Transverse colon (tissue), 4 donors: ENCODE measurements around the gene AGBL4. TPM values are rescaled to one million over a fixed set of nuclear protein-coding genes. Genes with fewer than 3 reads are reported as not detected.

Experiments used
- DNase-seq: peaks from one replicate; pipeline ENCODE4 v3.0.0-alpha.2; 2019
- H3K27ac ChIP-seq, 4 donors: fragments of 200-600 bp; sonication (generic); 2 replicates each; pipeline ENCODE4 v1.5.1; 2016 to 2018; ENCODE audit warnings: inconsistent platforms in 4 of 4
- H3K27me3 ChIP-seq: fragments of 200-600 bp; sonication (generic); 2 replicates; pipeline ENCODE4 v1.5.1; 2017; ENCODE audit warnings: inconsistent platforms
- H3K36me3 ChIP-seq, 4 donors: fragments of 200-600 bp; sonication (generic); 2 replicates each; pipeline ENCODE4 v1.5.1; 2017 to 2019; ENCODE audit warnings: inconsistent platforms in 4 of 4
- H3K4me1 ChIP-seq, 4 donors: fragments of 200-600 bp; sonication (generic); 2 replicates each; pipeline ENCODE4 v1.5.1; 2017 to 2020; ENCODE audit warnings: inconsistent platforms in 4 of 4
- H3K4me3 ChIP-seq, 4 donors: fragments of 200-600 bp; sonication (generic); 1 replicate in 1 of 4; 2 replicates in 3 of 4; pipeline versions ENCODE4 v1.5.1 to v1.6.1; 2017 to 2019; ENCODE audit warnings: inconsistent platforms in 4 of 4
- H3K9me3 ChIP-seq, 2 donors: fragments of 200-600 bp; sonication (generic); 2 replicates each; pipeline ENCODE4 v1.5.1; 2017 to 2019; ENCODE audit warnings: inconsistent platforms in 2 of 2
- CTCF ChIP-seq, 5 experiments: fragments of 200-600 bp in 3 of 5; fragments of 450-650 bp in 2 of 5; sonication (generic) in 3 of 5; IDR thresholded peaks; 1 replicate in 2 of 5; 2 replicates in 3 of 5; pipeline ENCODE4 v1.5.1; 2016 to 2017; ENCODE audit warnings: antibody characterized with exemption in 5 of 5, inconsistent platforms in 3 of 5, mild to moderate bottlenecking in 2 of 5, moderate library complexity in 1 of 5
- EP300 ChIP-seq: sonication (generic); formaldehyde crosslinking; IDR thresholded peaks from one replicate; pipeline ENCODE4 v1.6.1; 2017; ENCODE audit warnings: antibody characterized with exemption, low read depth
- POLR2A ChIP-seq: fragments of 450-650 bp; IDR thresholded peaks from one replicate; pipeline ENCODE4 v1.6.1; 2016; ENCODE audit warnings: antibody characterized with exemption, mild to moderate bottlenecking, moderate library complexity
- POLR2AphosphoS5 ChIP-seq, 3 donors: sonication (generic); formaldehyde crosslinking; IDR thresholded peaks; one replicate each; pipeline ENCODE4 v1.6.1; 2016; ENCODE audit warnings: antibody characterized with exemption in 3 of 3
- WGBS, 2 donors: methylation state at CpG; one replicate each; pipeline ENCODE4 v1.1.5; 2018; ENCODE audit warnings: low coverage in 1 of 2; 5-methylcytosine and 5-hydroxymethylcytosine counted together
- in situ Hi-C, 4 donors: fragments of 200-750 bp; cut with MboI; loops; one replicate each; pipeline versions ENCODE4 v1.15.0 to v1.15.1; 2017; ENCODE audit warnings: low sequenced_read_pairs in 3 of 4, low pct_ligation_motif_present in 1 of 4, low pct_unique_long_range_greater_than_20kb in 1 of 4
- intact Hi-C: fragments of 100-400 bp; cut with DNase I; formaldehyde crosslinking; loops from one replicate; pipeline ENCODE4 v1.15.1; 2023; ENCODE audit warnings: low total_unique reads
- total RNA-seq, 4 donors: library from RNA; depleted of rRNA; stranded (reverse); fragments of >200 nt; gene quantifications; one replicate each; pipeline ENCODE4 v1.1.0, GENCODE V29; 2016

The AGBL4 gene
- total RNA-seq, 4 donors from 2014 or later, result 0.82 TPM; not detected in 3

- Histone ChIP-seq H3K9me3 (no peaks in the 10 kb centered on the region), H3K36me3 (no peaks in the 10 kb centered on the region), H3K4me1 (no peaks in the 10 kb centered on the region), H3K27ac (no peak overlapping the region), H3K4me3 (no peak overlapping the region), H3K27me3 (no peaks in the 10 kb centered on the region)
- no peak for TF ChIP-seq POLR2AphosphoS5 (IDR thresholded peaks at IDR 0.05)
- no peak for TF ChIP-seq EP300
- TF ChIP-seq POLR2A, result no peak
- no peak for TF ChIP-seq CTCF (IDR thresholded peaks at IDR 0.05)
- DNase-seq, result no peak
- in situ Hi-C loops, result no loop called here
- 70 to 74% methylated on average over 7 of the region's 7 CpGs for WGBS, 2 donors
- intact Hi-C loops, result no loop called here
Measured at GRCh38 chr1:49527606-49528305, 496.0 kb downstream of the AGBL4 start.

GRCh38 chr1:49526672-49527071 is 497.1 kb downstream of the AGBL4 start:
- in situ Hi-C loops, result no loop called here
- Histone ChIP-seq H3K36me3 (no peaks in the 10 kb centered on the region), H3K27me3 (no peaks in the 10 kb centered on the region), H3K4me1 (no peaks in the 10 kb centered on the region), H3K4me3 (no peak overlapping the region), H3K27ac (no peak overlapping the region), H3K9me3 (no peaks in the 10 kb centered on the region)
- 78 to 80% methylated on average over 1 of the region's 1 CpG for WGBS, 2 donors
- no peak for DNase-seq
- intact Hi-C loops, result no loop called here
- no peak for TF ChIP-seq EP300
- no peak for TF ChIP-seq POLR2AphosphoS5 (IDR thresholded peaks at IDR 0.05)
- TF ChIP-seq CTCF (IDR thresholded peaks at IDR 0.05), result no peak
- TF ChIP-seq POLR2A, result no peak

- 86 to 94% methylated on average over 1 of the region's 1 CpG for WGBS, 2 donors
- H3K36me3 ChIP-seq, result no peaks in the 10 kb centered on the region
- intact Hi-C loops, result no loop called here
- in situ Hi-C loops, result no loop called here
- no peak for TF ChIP-seq POLR2A
- no peak for TF ChIP-seq CTCF (IDR thresholded peaks at IDR 0.05)
- TF ChIP-seq EP300, result no peak
- TF ChIP-seq POLR2AphosphoS5 (IDR thresholded peaks at IDR 0.05), result no peak
- no peaks in the 10 kb centered on the region for H3K9me3 ChIP-seq
- no peak overlapping the region for H3K27ac ChIP-seq
- DNase-seq, result no peak
- no peaks in the 10 kb centered on the region for H3K27me3 ChIP-seq
- H3K4me3 ChIP-seq, result no peak overlapping the region
- H3K4me1 ChIP-seq, result no peaks in the 10 kb centered on the region
Measured at GRCh38 chr1:49523764-49524163, 500.0 kb downstream of the AGBL4 start.

GRCh38 chr1:49466961-49467360 is 556.8 kb downstream of the AGBL4 start:
- intact Hi-C loops (no loop called here), in situ Hi-C loops (no loop called here)
- Histone ChIP-seq H3K9me3 (peaks cover 0 to under 1% of the 10 kb centered on the region in 2 donors), H3K27ac (no peak overlapping the region), H3K4me3 (no peak overlapping the region), H3K4me1 (no peaks in the 10 kb centered on the region), H3K27me3 (no peaks in the 10 kb centered on the region), H3K36me3 (no peaks in the 10 kb centered on the region)
- DNase-seq, result no peak
- 50 to 53% methylated on average over 1 of the region's 1 CpG for WGBS, 2 donors
- TF ChIP-seq POLR2AphosphoS5 (IDR thresholded peaks at IDR 0.05), result no peak
- TF ChIP-seq CTCF (IDR thresholded peaks at IDR 0.05), result no peak
